SHP77 (cell line): ENCODE measurements around the gene MAD2L1.

ENCODE experiments used
- DNase-seq, 2 experiments: peaks; one replicate each; lab custom pipeline; 2025; lab: John Stamatoyannopoulos, UW

MAD2L1 gene

GRCh38 chr4:120059036-120059435 is 7.6 kb downstream of the MAD2L1 start:
- no peak for DNase-seq

- no peak for DNase-seq
These were observed 9.2 kb downstream of the MAD2L1 start for GRCh38 chr4:120057416-120057815.

GRCh38 chr4:120056246-120056645 is 10.4 kb downstream of the MAD2L1 start:
- no peak for DNase-seq

GRCh38 chr4:120055795-120056194 is 10.9 kb downstream of the MAD2L1 start:
- no peak for DNase-seq

- no peak for DNase-seq
These were observed 11.5 kb downstream of the MAD2L1 start for GRCh38 chr4:120055162-120055561.

GRCh38 chr4:120053911-120054310 is 12.7 kb downstream of the MAD2L1 start:
- DNase-seq: no peak

GRCh38 chr4:120052856-120053255 is 13.8 kb downstream of the MAD2L1 start:
- DNase-seq: no peak

GRCh38 chr4:120051253-120051652 is 15.4 kb downstream of the MAD2L1 start:
- DNase-seq: no peak

- DNase-seq: peak; percentile 68 to 71
These were observed 16.7 kb downstream of the MAD2L1 start for GRCh38 chr4:120049732-120050494.

GRCh38 chr4:120043828-120044227 is 22.8 kb downstream of the MAD2L1 start:
- DNase-seq: no peak

- no peak for DNase-seq
These were observed 29.2 kb downstream of the MAD2L1 start for GRCh38 chr4:120037411-120037810.

GRCh38 chr4:120034913-120035312 is 31.7 kb downstream of the MAD2L1 start:
- DNase-seq: no peak

- DNase-seq: no peak
These were observed 39.8 kb downstream of the MAD2L1 start for GRCh38 chr4:120026853-120027252.

- DNase-seq: no peak
These were observed 41.1 kb downstream of the MAD2L1 start for GRCh38 chr4:120025516-120025915.

- no peak for DNase-seq
These were observed 47.9 kb downstream of the MAD2L1 start for GRCh38 chr4:120018786-120019185.

GRCh38 chr4:120017939-120018692 is 48.5 kb downstream of the MAD2L1 start:
- no peak for DNase-seq

GRCh38 chr4:120011725-120012124 is 54.9 kb downstream of the MAD2L1 start:
- DNase-seq: no peak

- no peak for DNase-seq
These were observed 56.0 kb downstream of the MAD2L1 start for GRCh38 chr4:120010646-120011045.

- DNase-seq: no peak
These were observed 56.9 kb downstream of the MAD2L1 start for GRCh38 chr4:120009731-120010130.

GRCh38 chr4:120008957-120009356 is 57.7 kb downstream of the MAD2L1 start:
- no peak for DNase-seq

GRCh38 chr4:120007896-120008436 is 58.7 kb downstream of the MAD2L1 start:
- no peak for DNase-seq

GRCh38 chr4:120007191-120007871 is 59.3 kb downstream of the MAD2L1 start:
- DNase-seq: no peak
